Measurements from ENCODE around the gene SSTR3. TPM values are rescaled to one million over a fixed set of nuclear protein-coding genes. Genes with fewer than 3 reads are reported as not detected.

Gene SSTR3
- total and polyA plus RNA-seq, 9 of the 15 experiments (the other 6 are each of a cell fraction or from before 2014, with no cell fraction given), result 0.03 TPM; not detected in 8

DNA sequence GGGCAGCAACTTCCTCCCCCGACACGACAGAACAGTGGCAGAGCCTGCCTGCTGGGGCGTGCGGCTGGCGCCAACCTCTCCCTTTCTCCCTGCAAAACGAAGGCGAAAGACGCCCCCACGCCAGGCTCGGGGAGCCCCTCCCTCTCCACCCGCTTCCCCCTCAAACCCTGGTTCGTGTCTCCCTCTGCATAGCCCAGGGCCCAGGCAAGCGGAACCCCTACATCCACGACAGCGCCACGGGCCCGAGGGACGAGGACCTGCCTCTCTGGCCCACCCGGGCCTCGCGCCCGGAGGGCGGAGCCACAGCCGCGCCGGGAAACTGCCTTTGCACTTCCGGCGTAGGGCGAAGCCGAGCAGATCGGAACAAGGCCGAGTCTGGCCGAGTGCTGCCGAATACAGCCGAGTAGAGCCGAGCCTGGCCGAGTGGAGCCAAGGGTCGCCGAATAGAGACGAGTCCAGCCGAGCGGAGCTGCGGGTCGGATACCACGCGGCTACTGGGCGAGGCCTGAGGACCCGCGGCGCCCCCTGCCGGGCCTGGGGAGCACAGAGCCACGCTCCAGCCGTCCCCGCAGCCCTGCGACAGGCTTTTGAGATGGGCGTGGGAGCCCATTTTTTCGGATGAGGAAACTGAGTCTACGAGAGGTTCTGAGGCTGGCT lies 13.0 kb downstream of the SSTR3 start (continued):
- TF ChIP-seq HNRNPK (IDR thresholded peaks at IDR 0.05; ENCODE audit: low read depth, low read length, poor library complexity, severe bottlenecking) (no peak), ZNF785 (CRISPR knock-in tag; IDR thresholded peaks at IDR 0.05) (no peak), ZNF232 (CRISPR knock-in tag; IDR thresholded peaks at IDR 0.05) (no peak), ZFX (CRISPR knock-in tag; IDR thresholded peaks at IDR 0.05) (peak; percentile 95), ZNF561 (CRISPR knock-in tag; conservative IDR thresholded peaks at IDR 0.05) (no peak), TCF7 (IDR thresholded peaks at IDR 0.05; ENCODE audit: borderline replicate concordance) (no peak), ZSCAN29 (IDR thresholded peaks at IDR 0.05) (no peak), NR4A1 (CRISPR knock-in tag; IDR thresholded peaks at IDR 0.05) (no peak), NR4A1 (tag; IDR thresholded peaks at IDR 0.05) (no peak), POLR3A (IDR thresholded peaks at IDR 0.05; ENCODE audit: borderline replicate concordance, extremely low read depth, insufficient read depth, insufficient read length) (no peak), NFATC3 (IDR thresholded peaks at IDR 0.05) (no peak), SMAD2 (IDR thresholded peaks at IDR 0.05; ENCODE audit: low read depth, low read length) (no peak), KAT2B (IDR thresholded peaks at IDR 0.05; ENCODE audit: low read depth, low read length) (no peak), HEY1 (CRISPR knock-in tag; IDR thresholded peaks at IDR 0.05; ENCODE audit: borderline replicate concordance) (no peak), ADNP (tag; IDR thresholded peaks at IDR 0.05) (no peak)
- TF ChIP-seq, protein P1, sequence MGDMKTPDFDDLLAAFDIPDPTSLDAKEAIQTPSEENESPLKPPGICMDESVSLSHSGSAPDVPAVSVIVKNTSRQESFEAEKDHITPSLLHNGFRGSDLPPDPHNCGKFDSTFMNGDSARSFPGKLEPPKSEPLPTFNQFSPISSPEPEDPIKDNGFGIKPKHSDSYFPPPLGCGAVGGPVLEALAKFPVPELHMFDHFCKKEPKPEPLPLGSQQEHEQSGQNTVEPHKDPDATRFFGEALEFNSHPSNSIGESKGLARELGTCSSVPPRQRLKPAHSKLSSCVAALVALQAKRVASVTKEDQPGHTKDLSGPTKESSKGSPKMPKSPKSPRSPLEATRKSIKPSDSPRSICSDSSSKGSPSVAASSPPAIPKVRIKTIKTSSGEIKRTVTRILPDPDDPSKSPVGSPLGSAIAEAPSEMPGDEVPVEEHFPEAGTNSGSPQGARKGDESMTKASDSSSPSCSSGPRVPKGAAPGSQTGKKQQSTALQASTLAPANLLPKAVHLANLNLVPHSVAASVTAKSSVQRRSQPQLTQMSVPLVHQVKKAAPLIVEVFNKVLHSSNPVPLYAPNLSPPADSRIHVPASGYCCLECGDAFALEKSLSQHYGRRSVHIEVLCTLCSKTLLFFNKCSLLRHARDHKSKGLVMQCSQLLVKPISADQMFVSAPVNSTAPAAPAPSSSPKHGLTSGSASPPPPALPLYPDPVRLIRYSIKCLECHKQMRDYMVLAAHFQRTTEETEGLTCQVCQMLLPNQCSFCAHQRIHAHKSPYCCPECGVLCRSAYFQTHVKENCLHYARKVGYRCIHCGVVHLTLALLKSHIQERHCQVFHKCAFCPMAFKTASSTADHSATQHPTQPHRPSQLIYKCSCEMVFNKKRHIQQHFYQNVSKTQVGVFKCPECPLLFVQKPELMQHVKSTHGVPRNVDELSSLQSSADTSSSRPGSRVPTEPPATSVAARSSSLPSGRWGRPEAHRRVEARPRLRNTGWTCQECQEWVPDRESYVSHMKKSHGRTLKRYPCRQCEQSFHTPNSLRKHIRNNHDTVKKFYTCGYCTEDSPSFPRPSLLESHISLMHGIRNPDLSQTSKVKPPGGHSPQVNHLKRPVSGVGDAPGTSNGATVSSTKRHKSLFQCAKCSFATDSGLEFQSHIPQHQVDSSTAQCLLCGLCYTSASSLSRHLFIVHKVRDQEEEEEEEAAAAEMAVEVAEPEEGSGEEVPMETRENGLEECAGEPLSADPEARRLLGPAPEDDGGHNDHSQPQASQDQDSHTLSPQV (IDR thresholded peaks at IDR 0.05), result peak; percentile 74; the same call in 1 of the 2 replicates
- TF ChIP-seq, protein P2, sequence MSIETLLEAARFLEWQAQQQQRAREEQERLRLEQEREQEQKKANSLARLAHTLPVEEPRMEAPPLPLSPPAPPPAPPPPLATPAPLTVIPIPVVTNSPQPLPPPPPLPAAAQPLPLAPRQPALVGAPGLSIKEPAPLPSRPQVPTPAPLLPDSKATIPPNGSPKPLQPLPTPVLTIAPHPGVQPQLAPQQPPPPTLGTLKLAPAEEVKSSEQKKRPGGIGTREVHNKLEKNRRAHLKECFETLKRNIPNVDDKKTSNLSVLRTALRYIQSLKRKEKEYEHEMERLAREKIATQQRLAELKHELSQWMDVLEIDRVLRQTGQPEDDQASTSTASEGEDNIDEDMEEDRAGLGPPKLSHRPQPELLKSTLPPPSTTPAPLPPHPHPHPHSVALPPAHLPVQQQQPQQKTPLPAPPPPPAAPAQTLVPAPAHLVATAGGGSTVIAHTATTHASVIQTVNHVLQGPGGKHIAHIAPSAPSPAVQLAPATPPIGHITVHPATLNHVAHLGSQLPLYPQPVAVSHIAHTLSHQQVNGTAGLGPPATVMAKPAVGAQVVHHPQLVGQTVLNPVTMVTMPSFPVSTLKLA (conservative IDR thresholded peaks at IDR 0.05), result peak; percentile 57 to 82
- TF ChIP-seq, protein P3, sequence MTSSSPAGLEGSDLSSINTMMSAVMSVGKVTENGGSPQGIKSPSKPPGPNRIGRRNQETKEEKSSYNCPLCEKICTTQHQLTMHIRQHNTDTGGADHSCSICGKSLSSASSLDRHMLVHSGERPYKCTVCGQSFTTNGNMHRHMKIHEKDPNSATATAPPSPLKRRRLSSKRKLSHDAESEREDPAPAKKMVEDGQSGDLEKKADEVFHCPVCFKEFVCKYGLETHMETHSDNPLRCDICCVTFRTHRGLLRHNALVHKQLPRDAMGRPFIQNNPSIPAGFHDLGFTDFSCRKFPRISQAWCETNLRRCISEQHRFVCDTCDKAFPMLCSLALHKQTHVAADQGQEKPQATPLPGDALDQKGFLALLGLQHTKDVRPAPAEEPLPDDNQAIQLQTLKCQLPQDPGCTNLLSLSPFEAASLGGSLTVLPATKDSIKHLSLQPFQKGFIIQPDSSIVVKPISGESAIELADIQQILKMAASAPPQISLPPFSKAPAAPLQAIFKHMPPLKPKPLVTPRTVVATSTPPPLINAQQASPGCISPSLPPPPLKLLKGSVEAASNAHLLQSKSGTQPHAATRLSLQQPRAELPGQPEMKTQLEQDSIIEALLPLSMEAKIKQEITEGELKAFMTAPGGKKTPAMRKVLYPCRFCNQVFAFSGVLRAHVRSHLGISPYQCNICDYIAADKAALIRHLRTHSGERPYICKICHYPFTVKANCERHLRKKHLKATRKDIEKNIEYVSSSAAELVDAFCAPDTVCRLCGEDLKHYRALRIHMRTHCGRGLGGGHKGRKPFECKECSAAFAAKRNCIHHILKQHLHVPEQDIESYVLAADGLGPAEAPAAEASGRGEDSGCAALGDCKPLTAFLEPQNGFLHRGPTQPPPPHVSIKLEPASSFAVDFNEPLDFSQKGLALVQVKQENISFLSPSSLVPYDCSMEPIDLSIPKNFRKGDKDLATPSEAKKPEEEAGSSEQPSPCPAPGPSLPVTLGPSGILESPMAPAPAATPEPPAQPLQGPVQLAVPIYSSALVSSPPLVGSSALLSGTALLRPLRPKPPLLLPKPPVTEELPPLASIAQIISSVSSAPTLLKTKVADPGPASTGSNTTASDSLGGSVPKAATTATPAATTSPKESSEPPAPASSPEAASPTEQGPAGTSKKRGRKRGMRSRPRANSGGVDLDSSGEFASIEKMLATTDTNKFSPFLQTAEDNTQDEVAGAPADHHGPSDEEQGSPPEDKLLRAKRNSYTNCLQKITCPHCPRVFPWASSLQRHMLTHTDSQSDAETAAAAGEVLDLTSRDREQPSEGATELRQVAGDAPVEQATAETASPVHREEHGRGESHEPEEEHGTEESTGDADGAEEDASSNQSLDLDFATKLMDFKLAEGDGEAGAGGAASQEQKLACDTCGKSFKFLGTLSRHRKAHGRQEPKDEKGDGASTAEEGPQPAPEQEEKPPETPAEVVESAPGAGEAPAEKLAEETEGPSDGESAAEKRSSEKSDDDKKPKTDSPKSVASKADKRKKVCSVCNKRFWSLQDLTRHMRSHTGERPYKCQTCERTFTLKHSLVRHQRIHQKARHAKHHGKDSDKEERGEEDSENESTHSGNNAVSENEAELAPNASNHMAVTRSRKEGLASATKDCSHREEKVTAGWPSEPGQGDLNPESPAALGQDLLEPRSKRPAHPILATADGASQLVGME (CRISPR knock-in tag; IDR thresholded peaks at IDR 0.05), result no peak

Measured in K562 (cell line).